ENCODE results near the gene C6orf47.

Gene C6orf47

GRCh38 chr6:31626952-31627351, 33.6 kb downstream of the C6orf47 start:
- ChIA-PET CTCF (interaction anchor here (1.0 to 1.7 kb wide), 7 partner anchors 9 to 75 kb away, joined by 3 to 8 read pairs (median 3); no protein-coding TSS in a partner anchor), POLR2A (interaction anchor here (0.6 to 1.1 kb wide), 3 partner anchors 12 to 201 kb away, joined by 3 to 6 read pairs (median 3); partner anchors contain the start of gene HSPA1B)
- no peak for DNase-seq (ENCODE audit: extremely low spot score)
- no peak for TF ChIP-seq CTCF (IDR thresholded peaks at IDR 0.05; ENCODE audit: control extremely low read depth, extremely low read depth, low read depth, missing control alignments)

GRCh38 chr6:31624070-31624469, 36.5 kb downstream of the C6orf47 start:
- DNase-seq (ENCODE audit: extremely low spot score), result no peak
- CTCF ChIA-PET, result no interaction called here
- TF ChIP-seq CTCF (IDR thresholded peaks at IDR 0.05; ENCODE audit: control extremely low read depth, extremely low read depth, low read depth, missing control alignments), result no peak
- POLR2A ChIA-PET, result interaction anchor here (0.6 to 1.5 kb wide), 2 partner anchors 96 to 204 kb away, joined by 3 to 6 read pairs; partner anchors contain the start of gene HSPA1B

- POLR2A ChIA-PET, result interaction anchor here (0.6 to 1.2 kb wide), 2 partner anchors 30 to 860 kb away, joined by 3 to 6 read pairs; partner anchors contain the start of gene BAG6
- CTCF ChIA-PET, result interaction anchor here (0.8 to 2.4 kb wide), 9 partner anchors 12 to 76 kb away, joined by 3 to 8 read pairs (median 3); partner anchors contain the start of genes ATP6V1G2 and LST1
- DNase-seq (ENCODE audit: extremely low spot score), result no peak
- TF ChIP-seq CTCF (IDR thresholded peaks at IDR 0.05; ENCODE audit: control extremely low read depth, extremely low read depth, low read depth, missing control alignments), result no peak
These were observed 37.9 kb downstream of the C6orf47 start for GRCh38 chr6:31622684-31623091.

- DNase-seq (ENCODE audit: extremely low spot score), result no peak
- CTCF ChIA-PET, result interaction anchor here (0.8 to 2.4 kb wide), 6 partner anchors 12 to 76 kb away, joined by 3 to 8 read pairs (median 5); partner anchors contain the start of gene ATP6V1G2
- POLR2A ChIA-PET, result interaction anchor here (0.7 to 1.2 kb wide), 2 partner anchors 18 to 31 kb away, joined by 5 to 6 read pairs; partner anchors contain the start of gene BAG6
- TF ChIP-seq CTCF (IDR thresholded peaks at IDR 0.05; ENCODE audit: control extremely low read depth, extremely low read depth, low read depth, missing control alignments), result no peak
These were observed 38.6 kb downstream of the C6orf47 start for GRCh38 chr6:31621991-31622390.

GRCh38 chr6:31621320-31621939, 39.1 kb downstream of the C6orf47 start:
- DNase-seq (ENCODE audit: extremely low spot score), result no peak
- POLR2A ChIA-PET, result interaction anchor here (0.7 to 2.1 kb wide), 3 partner anchors 13 to 46 kb away, joined by 4 to 6 read pairs (median 5); partner anchors contain the start of gene TNF
- TF ChIP-seq CTCF (IDR thresholded peaks at IDR 0.05; ENCODE audit: control extremely low read depth, extremely low read depth, low read depth, missing control alignments), result no peak
- CTCF ChIA-PET, result interaction anchor here (1.1 to 2.4 kb wide), 5 partner anchors 13 to 75 kb away, joined by 3 to 8 read pairs (median 6); partner anchors contain the start of gene ATP6V1G2

- CTCF ChIA-PET, result interaction anchor here (2.4 kb wide), 1 partner anchor 13 kb away, joined by 7 read pairs; no protein-coding TSS in a partner anchor
- no peak for TF ChIP-seq CTCF (IDR thresholded peaks at IDR 0.05; ENCODE audit: control extremely low read depth, extremely low read depth, low read depth, missing control alignments)
- POLR2A ChIA-PET, result interaction anchor here (0.9 to 2.1 kb wide), 4 partner anchors 13 to 46 kb away, joined by 3 to 6 read pairs (median 4); partner anchors contain the start of gene TNF
- DNase-seq (ENCODE audit: extremely low spot score), result peak; percentile 97
These were observed 39.8 kb downstream of the C6orf47 start, which contains the start of gene PRRC2A for GRCh38 chr6:31620586-31621319. Gene PRRC2A, plus strand, starts transcription at chr6:31620715. Its CDS starts 2,075 bp downstream, at chr6:31622790.
